Spinal cord (tissue), 10 donors: ENCODE data around the gene TREM2. TPM values are rescaled to one million over a fixed set of nuclear protein-coding genes. Genes with fewer than 3 reads are reported as not detected.
"Not testable (repeated sequence)": the region's sequence is repeated elsewhere in the genome, so short reads cannot be mapped to it uniquely, and the experiment has no call there.

Experiments used
- DNase-seq, 6 donors: peaks; one replicate each; pipeline versions ENCODE4 v3.0.0 to v3.0.0-alpha.2; 2013 to 2015; ENCODE audit warnings: low spot score in 6 of 6, low read depth in 4 of 6
- H3K27ac ChIP-seq: one replicate; pipeline ENCODE4 v1.5.1; 2013; ENCODE audit warnings: low read depth, low read length, control low read depth
- H3K27me3 ChIP-seq: one replicate; pipeline ENCODE4 v1.6.1; 2013; ENCODE audit warnings: low read length; ENCODE audit not compliant: control insufficient read depth, insufficient read depth
- H3K36me3 ChIP-seq: one replicate; pipeline ENCODE4 v1.6.1; 2013; ENCODE audit warnings: low read length; ENCODE audit not compliant: control insufficient read depth, insufficient read depth
- H3K4me1 ChIP-seq: one replicate; pipeline ENCODE4 v1.6.1; 2013; ENCODE audit warnings: low read length; ENCODE audit not compliant: control insufficient read depth, insufficient read depth
- H3K4me3 ChIP-seq: one replicate; pipeline ENCODE4 v1.5.1; 2013; ENCODE audit warnings: low read depth, low read length, control low read depth
- H3K9me3 ChIP-seq: one replicate; pipeline ENCODE4 v1.6.1; 2013; ENCODE audit warnings: low read length; ENCODE audit not compliant: control insufficient read depth, insufficient read depth
- WGBS: methylation state at CpG from one replicate; pipeline ENCODE4 v1.1.5; 2013; ENCODE audit warnings: missing lambda C conversion rate; ENCODE audit not compliant: insufficient coverage; 5-methylcytosine and 5-hydroxymethylcytosine counted together
- polyA plus RNA-seq, 2 donors: library from polyadenylated mRNA; unstranded; fragments of 120-200 nt; gene quantifications; one replicate each; pipeline ENCODE4 v1.2.1, GENCODE V29; 2013; ENCODE audit not compliant: insufficient read length in 2 of 2
- total RNA-seq, 2 donors: library from RNA; depleted of rRNA in 1 of 2; stranded (reverse); fragments of 120-200 nt in 1 of 2; fragments of >200 nt in 1 of 2; gene quantifications; one replicate each; pipeline versions ENCODE4 v1.2.3 to v1.2.4, GENCODE V29; 2013 to 2014
- donor health status: healthy.

TREM2 gene
- total and polyA plus RNA-seq, 4 donors: 20.9 to 27.4 (median 23.4) TPM

DNA sequence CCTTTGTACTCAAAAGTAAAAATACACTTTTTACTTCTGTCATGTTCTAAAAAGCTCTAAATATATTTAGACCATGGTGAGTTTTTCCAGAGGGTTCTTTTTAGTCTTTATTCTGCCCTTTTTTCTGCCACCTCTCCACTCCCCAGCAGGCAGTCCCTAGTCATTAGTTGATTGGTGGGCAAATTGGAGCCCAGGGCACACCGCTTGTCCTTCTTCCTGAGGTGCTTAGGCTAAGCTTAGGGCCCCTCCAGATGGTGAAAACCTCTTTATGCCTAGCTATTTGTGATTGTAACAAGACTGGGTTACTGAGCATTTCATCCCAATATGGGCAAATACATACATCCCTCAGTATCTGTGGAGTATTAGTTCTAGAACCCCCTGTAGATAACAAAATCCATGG is 15.0 kb downstream of the TREM2 start:
- no peaks in the 10 kb centered on the region for H3K36me3 ChIP-seq
- no peak overlapping the region for H3K4me3 ChIP-seq
- H3K27ac ChIP-seq: no peak overlapping the region
- no peaks in the 10 kb centered on the region for H3K27me3 ChIP-seq
- WGBS: no CpG with 5 or more reads among the region's 1 CpG
- no peaks in the 10 kb centered on the region for H3K4me1 ChIP-seq
- DNase-seq: no peak
- no peaks in the 10 kb centered on the region for H3K9me3 ChIP-seq

DNA sequence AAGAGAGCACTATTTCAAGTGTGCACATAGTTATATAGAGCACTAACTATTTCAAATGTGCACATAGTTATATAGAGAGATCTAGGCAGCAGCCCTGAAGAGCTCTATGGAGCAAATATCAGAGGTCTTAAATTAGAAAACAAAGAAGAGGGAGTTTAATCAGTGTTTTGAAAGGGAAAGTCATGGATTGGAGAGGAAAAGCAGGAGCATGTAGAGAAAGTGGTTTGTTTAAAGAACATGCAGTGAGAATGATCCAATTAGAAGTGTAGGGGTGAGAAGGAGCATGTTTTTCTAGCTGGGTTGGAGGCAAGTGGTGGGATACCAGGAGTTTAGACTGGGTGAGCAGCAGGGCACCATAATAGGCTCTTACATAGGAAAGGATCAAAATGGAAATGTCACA is 26.0 kb downstream of the TREM2 start:
- DNase-seq: no peak
- Histone ChIP-seq H3K27me3 (no peaks in the 10 kb centered on the region), H3K27ac (no peak overlapping the region), H3K4me3 (no peak overlapping the region), H3K4me1 (no peaks in the 10 kb centered on the region), H3K9me3 (no peaks in the 10 kb centered on the region), H3K36me3 (no peaks in the 10 kb centered on the region)

DNA sequence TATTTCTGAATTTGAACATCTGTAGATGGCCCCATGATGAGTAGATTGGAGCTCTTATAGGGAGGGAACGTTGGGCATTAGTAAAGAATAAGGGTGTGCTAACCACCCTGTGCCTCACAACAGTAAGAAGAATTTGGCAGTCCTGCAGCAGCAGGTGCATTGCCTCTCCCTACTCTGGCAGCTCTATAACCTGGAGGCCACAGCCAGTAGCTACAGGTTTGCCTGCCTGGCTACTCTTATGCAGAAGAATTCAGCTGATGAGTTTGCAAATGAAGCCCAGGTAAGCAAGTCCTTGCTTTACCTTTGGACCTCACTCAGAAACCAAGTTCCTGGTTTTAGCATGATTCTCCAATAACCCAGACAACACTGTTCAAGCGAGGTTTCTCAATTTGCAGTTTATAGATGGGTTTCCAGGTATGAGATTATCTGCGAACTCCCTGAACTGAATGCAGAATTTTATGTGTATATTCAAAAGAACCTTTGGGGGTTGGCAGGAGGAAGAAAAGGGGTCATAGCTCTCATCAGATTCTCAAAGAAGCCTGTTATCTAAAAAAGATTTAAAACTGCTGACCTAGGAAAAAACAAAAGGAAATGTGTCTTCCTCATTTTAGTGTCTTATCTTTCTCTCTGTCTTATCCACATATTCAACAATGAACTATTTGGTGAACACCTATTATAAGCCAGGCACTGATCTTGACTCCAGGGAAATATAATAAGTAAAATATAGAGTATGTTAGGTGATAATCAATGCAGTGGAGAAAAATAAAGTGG is 27.7 kb downstream of the TREM2 start:
- H3K36me3 ChIP-seq: no peaks in the 10 kb centered on the region
- DNase-seq: no peak
- no peaks in the 10 kb centered on the region for H3K9me3 ChIP-seq
- 67% methylated on average over 1 of the region's 3 CpGs for WGBS
- no peak overlapping the region for H3K27ac ChIP-seq
- no peaks in the 10 kb centered on the region for H3K27me3 ChIP-seq
- no peak overlapping the region for H3K4me3 ChIP-seq
- H3K4me1 ChIP-seq: no peaks in the 10 kb centered on the region

DNA sequence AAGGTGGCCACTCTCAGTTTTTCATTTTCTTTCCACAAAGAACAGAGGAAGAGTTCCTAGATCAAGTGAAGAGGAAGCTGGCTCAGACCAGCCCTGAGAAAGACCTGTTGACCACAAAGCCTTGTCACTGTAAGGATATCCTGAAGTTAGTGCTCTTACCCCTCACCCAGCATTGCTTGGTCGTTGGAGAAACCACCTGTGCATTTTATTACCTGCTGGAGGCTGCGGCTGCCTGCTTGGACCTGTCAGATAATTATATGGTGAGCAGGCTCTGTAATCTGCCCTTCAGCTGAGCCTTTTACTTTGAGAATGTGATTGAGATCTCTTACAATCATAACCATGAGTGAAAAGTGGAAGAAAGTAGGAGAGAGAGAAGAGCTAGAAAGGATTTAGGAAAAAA is 30.7 kb downstream of the TREM2 start:
- WGBS: 40% methylated on average over 1 of the region's 2 CpGs
- Histone ChIP-seq H3K9me3 (no peaks in the 10 kb centered on the region), H3K27me3 (no peaks in the 10 kb centered on the region), H3K4me3 (no peak overlapping the region), H3K4me1 (no peaks in the 10 kb centered on the region), H3K27ac (no peak overlapping the region), H3K36me3 (no peaks in the 10 kb centered on the region)
- DNase-seq: no peak

DNA sequence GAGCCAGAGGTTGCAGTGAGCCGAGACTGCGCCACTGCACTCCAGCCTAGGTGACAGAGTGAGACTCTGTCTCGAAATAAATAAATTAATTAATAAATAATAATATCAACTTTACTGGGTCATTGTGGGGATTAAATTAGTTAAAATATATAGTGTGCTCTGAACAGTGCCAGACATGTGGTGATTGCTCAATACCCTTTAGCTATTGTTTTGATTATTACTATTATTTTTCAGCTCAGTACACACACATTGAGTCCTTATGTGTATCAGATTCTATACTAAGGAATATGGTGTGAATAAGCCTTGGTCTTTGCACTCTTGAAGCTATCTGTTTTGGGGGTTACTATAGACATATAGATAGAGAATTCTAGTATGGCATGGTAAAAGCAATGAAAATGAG is 37.6 kb downstream of the TREM2 start:
- DNase-seq: no peak
- no peaks in the 10 kb centered on the region for H3K4me1 ChIP-seq
- H3K27ac ChIP-seq: no peak overlapping the region
- no peaks in the 10 kb centered on the region for H3K27me3 ChIP-seq
- no CpG with 5 or more reads among the region's 3 CpGs for WGBS
- H3K36me3 ChIP-seq: no peaks in the 10 kb centered on the region
- H3K9me3 ChIP-seq: no peaks in the 10 kb centered on the region
- H3K4me3 ChIP-seq: no peak overlapping the region

DNA sequence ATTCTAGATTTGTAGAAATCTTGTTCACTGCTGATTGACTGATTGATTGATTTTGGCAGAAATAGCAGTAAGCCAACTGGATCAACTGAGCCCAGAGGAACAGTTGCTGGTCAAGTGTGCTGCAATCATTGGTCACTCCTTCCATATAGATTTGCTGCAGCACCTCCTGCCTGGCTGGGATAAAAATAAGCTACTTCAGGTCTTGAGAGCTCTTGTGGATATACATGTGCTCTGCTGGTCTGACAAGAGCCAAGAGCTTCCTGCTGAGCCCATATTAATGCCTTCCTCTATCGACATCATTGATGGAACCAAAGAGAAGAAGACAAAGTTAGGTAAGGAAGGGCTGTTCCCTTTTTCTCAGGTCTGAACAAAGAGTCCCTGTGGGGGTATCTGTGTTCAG is 40.0 kb downstream of the TREM2 start:
- no peaks in the 10 kb centered on the region for H3K27me3 ChIP-seq
- no peak overlapping the region for H3K4me3 ChIP-seq
- no peaks in the 10 kb centered on the region for H3K36me3 ChIP-seq
- no peak for DNase-seq
- no peak overlapping the region for H3K27ac ChIP-seq
- WGBS: no CpG with 5 or more reads among the region's 1 CpG
- no peaks in the 10 kb centered on the region for H3K9me3 ChIP-seq
- no peaks in the 10 kb centered on the region for H3K4me1 ChIP-seq

DNA sequence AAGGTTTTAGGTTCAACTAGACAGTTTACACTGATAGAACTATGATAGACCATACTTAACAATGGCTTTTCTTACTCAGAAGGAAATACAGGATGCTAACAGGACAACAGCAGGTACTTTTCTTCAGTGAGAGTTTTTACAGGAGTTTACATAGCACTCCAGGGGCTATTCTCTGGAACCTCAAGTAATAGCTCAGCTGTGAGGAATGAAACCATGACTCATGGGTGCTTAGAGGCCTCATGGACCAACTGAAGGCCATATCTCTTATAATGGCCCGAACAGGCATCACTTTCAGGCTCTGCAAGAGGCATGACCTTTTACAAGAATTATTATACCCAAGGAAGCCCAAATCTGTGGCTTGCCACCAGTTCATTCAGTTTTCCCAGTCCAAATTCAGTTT is 40.5 kb downstream of the TREM2 start:
- Histone ChIP-seq H3K9me3 (no peaks in the 10 kb centered on the region), H3K4me1 (no peaks in the 10 kb centered on the region), H3K36me3 (no peaks in the 10 kb centered on the region), H3K4me3 (no peak overlapping the region), H3K27ac (no peak overlapping the region), H3K27me3 (no peaks in the 10 kb centered on the region)
- WGBS: 67% methylated on average over 1 of the region's 1 CpG
- DNase-seq: no peak

DNA sequence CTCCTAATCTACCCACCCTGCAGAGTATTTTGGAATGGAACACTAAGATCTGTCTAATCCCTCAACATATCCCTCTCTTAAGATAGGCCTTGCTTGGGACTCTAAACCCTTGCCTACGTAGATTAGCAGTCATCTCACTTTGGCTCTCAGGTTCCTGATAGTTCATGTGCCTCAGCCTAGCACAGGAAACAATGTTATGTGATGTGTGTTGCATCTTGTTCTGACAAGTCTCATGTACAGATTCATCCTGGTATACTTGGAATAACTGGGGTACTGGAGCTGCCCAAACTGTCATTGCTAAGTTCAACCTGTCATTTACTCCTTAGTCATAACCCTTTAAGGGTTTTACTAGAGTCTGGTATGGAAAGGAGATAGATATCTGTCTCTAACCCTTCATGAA is 42.9 kb downstream of the TREM2 start:
- Histone ChIP-seq H3K27me3 (no peaks in the 10 kb centered on the region), H3K4me1 (no peaks in the 10 kb centered on the region), H3K36me3 (no peaks in the 10 kb centered on the region), H3K9me3 (no peaks in the 10 kb centered on the region), H3K27ac (no peak overlapping the region), H3K4me3 (no peak overlapping the region)
- no CpG with 5 or more reads among the region's 1 CpG for WGBS
- no peak for DNase-seq

DNA sequence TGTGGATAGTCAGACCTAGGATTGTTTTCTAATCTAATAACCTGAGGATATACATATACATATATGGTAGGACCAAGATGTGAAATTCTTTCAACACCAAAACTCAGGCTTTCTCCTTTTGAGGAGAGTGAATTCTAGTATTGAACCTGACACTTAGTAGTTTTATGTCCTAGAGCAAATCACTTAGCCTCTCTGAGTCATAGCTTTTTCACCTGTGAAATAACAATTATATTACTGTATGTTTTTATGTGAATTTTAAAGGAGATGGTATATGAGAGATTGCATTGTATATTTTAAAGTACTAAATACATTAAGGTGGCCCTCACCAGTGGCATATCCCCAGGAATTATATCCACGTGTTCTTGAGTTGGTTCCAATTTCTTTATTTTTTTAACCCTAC is 43.4 kb downstream of the TREM2 start:
- Histone ChIP-seq H3K27me3 (no peaks in the 10 kb centered on the region), H3K4me3 (no peak overlapping the region), H3K36me3 (no peaks in the 10 kb centered on the region), H3K9me3 (no peaks in the 10 kb centered on the region), H3K27ac (no peak overlapping the region), H3K4me1 (no peaks in the 10 kb centered on the region)
- DNase-seq: no peak
- whole genome bisulfite sequencing: 50% methylated on average over 1 of the region's 1 CpG

DNA sequence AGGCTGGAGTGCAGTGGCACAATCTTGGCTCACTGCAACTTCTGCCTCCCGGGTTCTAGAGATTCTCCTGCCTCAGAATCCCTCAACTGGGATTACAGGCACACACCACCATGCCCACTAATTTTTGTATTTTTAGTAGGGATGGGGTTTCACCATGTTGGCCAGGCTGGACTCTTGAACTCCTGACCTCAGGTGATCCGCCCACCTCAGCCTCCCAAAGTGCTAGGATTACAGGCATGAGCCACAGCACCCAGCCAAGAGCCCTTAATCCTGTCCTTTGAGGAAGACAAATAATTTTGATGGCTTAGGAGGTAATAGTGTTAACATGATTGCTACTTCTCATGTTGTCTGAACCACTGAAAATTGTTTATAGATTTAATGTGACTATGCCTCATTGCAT is 47.9 kb downstream of the TREM2 start:
- WGBS: no CpG with 5 or more reads among the region's 2 CpGs
- not testable (repeated sequence) for H3K27ac ChIP-seq, H3K4me3 ChIP-seq, H3K9me3 ChIP-seq, H3K4me1 ChIP-seq, H3K36me3 ChIP-seq, DNase-seq, H3K27me3 ChIP-seq
